Stimulated activated CD8-positive, alpha-beta memory T cell treated with anti-CD3 and anti-CD28 coated beads, Interleukin-7, amount 100 ng/mL, for 4 hours (primary cell): ENCODE results near the gene GRID1.

Experiments
- DNase-seq, 2 donors: peaks; one replicate each; pipeline ENCODE4 v3.0.0-alpha.2; 2020; ENCODE audit warnings: low read depth in 2 of 2

Gene GRID1

GRCh38 chr10:85617751-85618546 is 748.6 kb downstream of the GRID1 start:
- DNase-seq, result no peak

- DNase-seq, result no peak
Observed at GRCh38 chr10:85615556-85615955, 751.0 kb downstream of the GRID1 start.

- no peak for DNase-seq
Observed at GRCh38 chr10:85614981-85615380, 751.6 kb downstream of the GRID1 start.

- no peak for DNase-seq
Observed at GRCh38 chr10:85614566-85614965, 752.0 kb downstream of the GRID1 start.

GRCh38 chr10:85613391-85613790 is 753.2 kb downstream of the GRID1 start:
- no peak for DNase-seq

- DNase-seq, result no peak
Observed at GRCh38 chr10:85612833-85613232, 753.8 kb downstream of the GRID1 start.

GRCh38 chr10:85612378-85612775 is 754.2 kb downstream of the GRID1 start:
- DNase-seq, result no peak

GRCh38 chr10:85611746-85612377 is 754.7 kb downstream of the GRID1 start:
- no peak for DNase-seq

GRCh38 chr10:85611093-85611740 is 755.4 kb downstream of the GRID1 start:
- DNase-seq, result no peak

- no peak for DNase-seq
Observed at GRCh38 chr10:85610381-85611092, 756.1 kb downstream of the GRID1 start.

GRCh38 chr10:85609509-85609908 is 757.1 kb downstream of the GRID1 start:
- DNase-seq, result no peak

- no peak for DNase-seq
Observed at GRCh38 chr10:85608706-85609105, 757.9 kb downstream of the GRID1 start.

GRCh38 chr10:85607043-85607695 is 759.4 kb downstream of the GRID1 start:
- DNase-seq, result no peak

GRCh38 chr10:85606401-85606800 is 760.2 kb downstream of the GRID1 start:
- DNase-seq, result no peak

- DNase-seq, result no peak
Observed at GRCh38 chr10:85604884-85605283, 761.7 kb downstream of the GRID1 start.

- DNase-seq, result no peak
Observed at GRCh38 chr10:85604136-85604725, 762.4 kb downstream of the GRID1 start.

- no peak for DNase-seq
Observed at GRCh38 chr10:85603151-85603940, 763.2 kb downstream of the GRID1 start.

- DNase-seq, result no peak
Observed at GRCh38 chr10:85602713-85603112, 763.9 kb downstream of the GRID1 start.

GRCh38 chr10:85602306-85602705 is 764.3 kb downstream of the GRID1 start:
- no peak for DNase-seq

- no peak for DNase-seq
Observed at GRCh38 chr10:85601526-85601925, 765.1 kb downstream of the GRID1 start.

GRCh38 chr10:85600744-85601081 is 765.9 kb downstream of the GRID1 start:
- DNase-seq, result no peak
